ENCODE measurements around the gene BAX. TPM values are rescaled to one million over a fixed set of nuclear protein-coding genes. Genes with fewer than 3 reads are reported as not detected.

Gene BAX
- total RNA-seq, 1 experiment from 2014 or later = 107 TPM

DNA sequence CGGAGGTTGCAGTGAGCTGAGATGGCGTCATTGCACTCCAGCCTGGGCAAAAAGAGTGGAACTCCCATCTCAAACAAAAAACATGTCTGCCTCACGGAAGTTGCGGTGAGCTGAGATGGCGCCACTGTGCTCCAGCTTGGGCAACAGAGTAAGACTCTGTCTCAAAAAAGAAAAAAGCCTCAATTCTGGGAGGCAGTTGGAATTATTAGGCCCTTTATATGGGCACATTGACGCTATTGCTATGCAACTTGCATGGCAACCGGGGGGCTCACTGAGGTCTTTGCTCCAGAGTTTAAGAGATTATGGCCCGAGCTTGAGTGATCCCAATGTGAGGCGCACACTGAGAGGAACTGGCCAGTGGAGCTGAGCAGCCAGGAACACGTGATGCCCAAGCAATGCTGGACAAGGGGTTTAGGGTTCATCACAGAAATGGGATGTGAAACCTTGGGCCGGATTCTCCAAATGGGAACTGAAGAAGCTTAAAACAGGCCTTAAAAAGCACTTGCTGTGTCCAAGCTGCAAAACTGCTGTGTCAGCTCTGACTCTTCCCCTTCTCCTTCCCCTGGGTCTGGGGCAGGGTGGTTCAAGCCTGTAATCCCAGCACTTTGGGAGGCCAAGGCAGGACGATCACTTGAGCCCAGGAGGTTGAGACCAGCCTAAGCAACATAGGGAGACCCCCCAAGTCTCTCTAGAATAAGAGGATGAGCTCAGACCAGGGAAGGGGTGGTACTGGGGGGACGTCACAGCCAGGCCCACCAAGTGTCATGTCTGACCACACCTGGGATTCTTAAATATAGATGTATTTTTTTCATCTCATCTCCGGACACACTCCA lies 12.9 kb downstream of the BAX start:
- CTCF ChIA-PET = interaction anchor here (1.0 to 2.1 kb wide), 3 partner anchors 26 to 172 kb away, joined by 3 to 8 read pairs (median 4); partner anchors contain the start of genes GYS1 and RUVBL2
- Histone ChIP-seq H3K4me3 (ENCODE audit: low read depth, low read length) (no peak overlapping the region), H3K4me1 (peaks cover 13% of the 10 kb centered on the region), H3K27me3 (replicated peaks; ENCODE audit: control insufficient read depth, insufficient read depth, low read length) (no peaks in the 10 kb centered on the region), H3K36me3 (ENCODE audit: control insufficient read depth, insufficient read depth, low read length) (peaks cover 13% of the 10 kb centered on the region), H3K9me3 (0 out of 2 replicates have a peak, but pooled peaks cover 3% of the 10 kb centered on the region)
- TF ChIP-seq, protein P1, sequence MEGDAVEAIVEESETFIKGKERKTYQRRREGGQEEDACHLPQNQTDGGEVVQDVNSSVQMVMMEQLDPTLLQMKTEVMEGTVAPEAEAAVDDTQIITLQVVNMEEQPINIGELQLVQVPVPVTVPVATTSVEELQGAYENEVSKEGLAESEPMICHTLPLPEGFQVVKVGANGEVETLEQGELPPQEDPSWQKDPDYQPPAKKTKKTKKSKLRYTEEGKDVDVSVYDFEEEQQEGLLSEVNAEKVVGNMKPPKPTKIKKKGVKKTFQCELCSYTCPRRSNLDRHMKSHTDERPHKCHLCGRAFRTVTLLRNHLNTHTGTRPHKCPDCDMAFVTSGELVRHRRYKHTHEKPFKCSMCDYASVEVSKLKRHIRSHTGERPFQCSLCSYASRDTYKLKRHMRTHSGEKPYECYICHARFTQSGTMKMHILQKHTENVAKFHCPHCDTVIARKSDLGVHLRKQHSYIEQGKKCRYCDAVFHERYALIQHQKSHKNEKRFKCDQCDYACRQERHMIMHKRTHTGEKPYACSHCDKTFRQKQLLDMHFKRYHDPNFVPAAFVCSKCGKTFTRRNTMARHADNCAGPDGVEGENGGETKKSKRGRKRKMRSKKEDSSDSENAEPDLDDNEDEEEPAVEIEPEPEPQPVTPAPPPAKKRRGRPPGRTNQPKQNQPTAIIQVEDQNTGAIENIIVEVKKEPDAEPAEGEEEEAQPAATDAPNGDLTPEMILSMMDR (IDR thresholded peaks at IDR 0.05; ENCODE audit: insufficient read depth in 1 of 2, low read depth in 1 of 2, low read length in 1 of 2, severe bottlenecking in 1 of 2, unreplicated experiment in 1 of 2) = no peak
- Mint-ChIP-seq H3K4me3 (ENCODE audit: unreplicated experiment) (peak overlapping the region; percentile 96), H3K27me3 (ENCODE audit: insufficient read depth, unreplicated experiment) (no peaks in the 10 kb centered on the region), H3K4me1 (ENCODE audit: low read depth, unreplicated experiment) (peaks cover 23% of the 10 kb centered on the region), H3K27ac (ENCODE audit: unreplicated experiment) (peak overlapping the region; percentile 96), H3K36me3 (ENCODE audit: insufficient read depth, unreplicated experiment) (peaks cover 95% of the 10 kb centered on the region), H3K9me3 (ENCODE audit: unreplicated experiment) (no peaks in the 10 kb centered on the region)
- intact Hi-C loops (cut with micrococcal nuclease; ENCODE audit: unreplicated experiment) = no loop called here
- POLR2A ChIA-PET = interaction anchor here (0.5 to 2.5 kb wide), 9 partner anchors 10 to 180 kb away, joined by 3 to 16 read pairs (median 3); partner anchors contain the start of genes BAX, GYS1, NUCB1 and PPP1R15A
- BruUV-seq (replicated peaks) = no TSS peak
- peak; percentile 39 to 63 for DNase-seq

DNA sequence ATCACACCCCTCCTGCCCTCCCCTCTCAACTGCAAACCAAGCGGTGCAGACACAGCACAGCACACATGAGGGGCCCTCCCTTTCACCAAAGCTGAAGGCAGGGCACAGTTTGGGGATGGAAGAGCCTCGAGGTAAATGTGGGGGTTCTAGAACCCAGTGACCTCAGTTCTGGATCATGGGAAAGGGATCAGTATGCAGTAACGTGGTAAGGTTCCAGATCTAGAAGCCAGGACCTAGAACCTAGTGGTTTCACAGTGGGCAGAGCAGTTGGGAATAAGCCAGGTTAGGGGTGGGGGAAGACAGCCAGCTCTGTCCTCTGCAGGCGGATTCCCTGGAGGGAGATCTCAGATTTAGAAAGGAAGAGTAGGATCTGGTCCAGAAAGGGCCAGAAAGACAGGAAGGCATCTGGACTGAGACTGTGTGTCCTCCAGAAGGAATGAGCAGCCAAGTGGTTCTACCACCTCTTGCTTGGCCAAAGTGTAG lies 13.5 kb downstream of the BAX start:
- ChIA-PET CTCF (interaction anchor here (1.0 to 2.1 kb wide), 2 partner anchors 25 to 173 kb away, joined by 4 to 8 read pairs; partner anchors contain the start of genes GYS1 and RUVBL2), POLR2A (interaction anchor here (0.9 to 2.5 kb wide), 4 partner anchors 14 to 96 kb away, joined by 3 to 16 read pairs (median 4); partner anchors contain the start of genes BAX, GYS1, PPP1R15A and RUVBL2)
- no peak overlapping the region for H3K27ac Mint-ChIP-seq (ENCODE audit: unreplicated experiment)
- H3K9me3 Mint-ChIP-seq (ENCODE audit: unreplicated experiment) = no peaks in the 10 kb centered on the region
- intact Hi-C loops (cut with micrococcal nuclease; ENCODE audit: unreplicated experiment) = no loop called here
- H3K4me3 ChIP-seq (ENCODE audit: low read depth, low read length) = no peak overlapping the region
- peaks cover 12% of the 10 kb centered on the region for H3K4me1 ChIP-seq
- peaks cover 88% of the 10 kb centered on the region for H3K36me3 Mint-ChIP-seq (ENCODE audit: insufficient read depth, unreplicated experiment)
- H3K9me3 ChIP-seq = 0 out of 2 replicates have a peak, but pooled peaks cover 3% of the 10 kb centered on the region
- TF ChIP-seq, protein P1 (IDR thresholded peaks at IDR 0.05; ENCODE audit: insufficient read depth in 1 of 2, low read depth in 1 of 2, low read length in 1 of 2, severe bottlenecking in 1 of 2, unreplicated experiment in 1 of 2) = no peak
- peak overlapping the region; percentile 96 for H3K4me3 Mint-ChIP-seq (ENCODE audit: unreplicated experiment)
- peaks cover 17% of the 10 kb centered on the region for H3K4me1 Mint-ChIP-seq (ENCODE audit: low read depth, unreplicated experiment)
- H3K27me3 ChIP-seq (replicated peaks; ENCODE audit: control insufficient read depth, insufficient read depth, low read length) = no peaks in the 10 kb centered on the region
- DNase-seq = peak in 1 of 2 experiments; percentile 41
- BruUV-seq (replicated peaks) = no TSS peak
- no peaks in the 10 kb centered on the region for H3K27me3 Mint-ChIP-seq (ENCODE audit: insufficient read depth, unreplicated experiment)
- H3K36me3 ChIP-seq (ENCODE audit: control insufficient read depth, insufficient read depth, low read length) = peaks cover 13% of the 10 kb centered on the region

DNA sequence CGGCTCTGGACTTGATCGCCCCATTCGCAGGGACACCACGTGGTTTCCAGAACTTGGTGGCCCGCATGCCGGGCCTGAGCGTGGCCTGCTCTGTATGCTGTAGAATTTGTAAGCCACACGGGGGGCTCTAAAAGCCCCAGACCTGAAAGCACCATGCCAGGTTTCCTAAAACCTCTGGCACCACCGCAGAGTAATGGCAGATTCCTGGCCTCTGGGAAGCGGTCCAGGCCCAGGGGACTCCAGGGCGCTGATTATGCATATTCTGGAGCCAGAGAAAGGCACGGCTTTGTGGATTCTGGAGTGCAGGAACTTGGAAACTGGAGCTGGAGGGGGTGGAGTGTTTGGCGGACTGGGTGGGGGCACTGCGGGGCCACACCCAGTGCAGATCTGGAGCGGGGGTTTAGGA lies 14.1 kb downstream of the BAX start:
- no peak for DNase-seq
- POLR2A ChIA-PET = interaction anchor here (0.5 kb wide), 1 partner anchor 58 kb away, joined by 5 read pairs; no protein-coding TSS in a partner anchor
- intact Hi-C loops (cut with micrococcal nuclease; ENCODE audit: unreplicated experiment) = no loop called here
- peaks cover 12% of the 10 kb centered on the region for H3K4me1 ChIP-seq
- H3K9me3 ChIP-seq = 0 out of 2 replicates have a peak, but pooled peaks cover 3% of the 10 kb centered on the region
- no peak overlapping the region for H3K4me3 ChIP-seq (ENCODE audit: low read depth, low read length)
- no peaks in the 10 kb centered on the region for H3K27me3 Mint-ChIP-seq (ENCODE audit: insufficient read depth, unreplicated experiment)
- no peak overlapping the region for H3K27ac Mint-ChIP-seq (ENCODE audit: unreplicated experiment)
- no peaks in the 10 kb centered on the region for H3K9me3 Mint-ChIP-seq (ENCODE audit: unreplicated experiment)
- TF ChIP-seq, protein P1 (IDR thresholded peaks at IDR 0.05; ENCODE audit: insufficient read depth in 1 of 2, low read depth in 1 of 2, low read length in 1 of 2, severe bottlenecking in 1 of 2, unreplicated experiment in 1 of 2) = no peak
- H3K4me3 Mint-ChIP-seq (ENCODE audit: unreplicated experiment) = no peak overlapping the region
- peaks cover 13% of the 10 kb centered on the region for H3K4me1 Mint-ChIP-seq (ENCODE audit: low read depth, unreplicated experiment)
- H3K36me3 Mint-ChIP-seq (ENCODE audit: insufficient read depth, unreplicated experiment) = peaks cover 82% of the 10 kb centered on the region
- BruUV-seq (replicated peaks) = no TSS peak
- H3K27me3 ChIP-seq (replicated peaks; ENCODE audit: control insufficient read depth, insufficient read depth, low read length) = no peaks in the 10 kb centered on the region
- H3K36me3 ChIP-seq (ENCODE audit: control insufficient read depth, insufficient read depth, low read length) = peaks cover 13% of the 10 kb centered on the region
- CTCF ChIA-PET = no interaction called here

All from Caco-2 (cell line).